ENCODE data around the gene S100A14.
"Not testable (repeated sequence)": the region's sequence is repeated elsewhere in the genome, so short reads cannot be mapped to it uniquely, and the experiment has no call there.

DNA sequence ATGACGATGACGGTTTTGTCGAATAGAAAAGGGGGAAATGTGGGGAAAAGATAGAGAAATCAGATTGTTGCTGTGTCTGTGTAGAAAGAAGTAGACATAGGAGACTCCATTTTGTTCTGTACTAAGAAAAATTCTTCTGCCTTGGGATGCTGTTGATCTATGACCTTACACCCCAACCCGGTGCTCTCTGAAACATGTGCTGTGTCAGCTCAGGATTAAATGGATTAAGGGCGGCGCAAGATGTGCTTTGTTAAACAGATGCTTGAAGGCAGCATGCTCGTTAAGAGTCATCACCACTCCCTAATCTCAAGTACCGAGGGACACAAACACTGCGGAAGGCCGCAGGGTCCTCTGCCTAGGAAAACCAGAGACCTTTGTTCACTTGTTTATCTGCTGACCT, 40.6 kb downstream of the S100A14 start:
- TF ChIP-seq, protein P1, sequence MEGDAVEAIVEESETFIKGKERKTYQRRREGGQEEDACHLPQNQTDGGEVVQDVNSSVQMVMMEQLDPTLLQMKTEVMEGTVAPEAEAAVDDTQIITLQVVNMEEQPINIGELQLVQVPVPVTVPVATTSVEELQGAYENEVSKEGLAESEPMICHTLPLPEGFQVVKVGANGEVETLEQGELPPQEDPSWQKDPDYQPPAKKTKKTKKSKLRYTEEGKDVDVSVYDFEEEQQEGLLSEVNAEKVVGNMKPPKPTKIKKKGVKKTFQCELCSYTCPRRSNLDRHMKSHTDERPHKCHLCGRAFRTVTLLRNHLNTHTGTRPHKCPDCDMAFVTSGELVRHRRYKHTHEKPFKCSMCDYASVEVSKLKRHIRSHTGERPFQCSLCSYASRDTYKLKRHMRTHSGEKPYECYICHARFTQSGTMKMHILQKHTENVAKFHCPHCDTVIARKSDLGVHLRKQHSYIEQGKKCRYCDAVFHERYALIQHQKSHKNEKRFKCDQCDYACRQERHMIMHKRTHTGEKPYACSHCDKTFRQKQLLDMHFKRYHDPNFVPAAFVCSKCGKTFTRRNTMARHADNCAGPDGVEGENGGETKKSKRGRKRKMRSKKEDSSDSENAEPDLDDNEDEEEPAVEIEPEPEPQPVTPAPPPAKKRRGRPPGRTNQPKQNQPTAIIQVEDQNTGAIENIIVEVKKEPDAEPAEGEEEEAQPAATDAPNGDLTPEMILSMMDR (IDR thresholded peaks at IDR 0.05; ENCODE audit: low read depth, low read length, missing input control), result not testable (repeated sequence)
- not testable (repeated sequence) for TF ChIP-seq SP1 (IDR thresholded peaks at IDR 0.05); TAF1 (conservative IDR thresholded peaks at IDR 0.05); GABPA (IDR thresholded peaks at IDR 0.05 in 1 of 2, conservative IDR thresholded peaks at IDR 0.05 in 1 of 2)
- TF ChIP-seq, protein P2, sequence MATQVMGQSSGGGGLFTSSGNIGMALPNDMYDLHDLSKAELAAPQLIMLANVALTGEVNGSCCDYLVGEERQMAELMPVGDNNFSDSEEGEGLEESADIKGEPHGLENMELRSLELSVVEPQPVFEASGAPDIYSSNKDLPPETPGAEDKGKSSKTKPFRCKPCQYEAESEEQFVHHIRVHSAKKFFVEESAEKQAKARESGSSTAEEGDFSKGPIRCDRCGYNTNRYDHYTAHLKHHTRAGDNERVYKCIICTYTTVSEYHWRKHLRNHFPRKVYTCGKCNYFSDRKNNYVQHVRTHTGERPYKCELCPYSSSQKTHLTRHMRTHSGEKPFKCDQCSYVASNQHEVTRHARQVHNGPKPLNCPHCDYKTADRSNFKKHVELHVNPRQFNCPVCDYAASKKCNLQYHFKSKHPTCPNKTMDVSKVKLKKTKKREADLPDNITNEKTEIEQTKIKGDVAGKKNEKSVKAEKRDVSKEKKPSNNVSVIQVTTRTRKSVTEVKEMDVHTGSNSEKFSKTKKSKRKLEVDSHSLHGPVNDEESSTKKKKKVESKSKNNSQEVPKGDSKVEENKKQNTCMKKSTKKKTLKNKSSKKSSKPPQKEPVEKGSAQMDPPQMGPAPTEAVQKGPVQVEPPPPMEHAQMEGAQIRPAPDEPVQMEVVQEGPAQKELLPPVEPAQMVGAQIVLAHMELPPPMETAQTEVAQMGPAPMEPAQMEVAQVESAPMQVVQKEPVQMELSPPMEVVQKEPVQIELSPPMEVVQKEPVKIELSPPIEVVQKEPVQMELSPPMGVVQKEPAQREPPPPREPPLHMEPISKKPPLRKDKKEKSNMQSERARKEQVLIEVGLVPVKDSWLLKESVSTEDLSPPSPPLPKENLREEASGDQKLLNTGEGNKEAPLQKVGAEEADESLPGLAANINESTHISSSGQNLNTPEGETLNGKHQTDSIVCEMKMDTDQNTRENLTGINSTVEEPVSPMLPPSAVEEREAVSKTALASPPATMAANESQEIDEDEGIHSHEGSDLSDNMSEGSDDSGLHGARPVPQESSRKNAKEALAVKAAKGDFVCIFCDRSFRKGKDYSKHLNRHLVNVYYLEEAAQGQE (IDR thresholded peaks at IDR 0.05), result not testable (repeated sequence)
